Measurements from ENCODE around the gene TUT7.

Gene TUT7

GRCh38 chr9:86330186-86330585 is 24.0 kb downstream of the TUT7 start:
- no peak for TF ChIP-seq CEBPB (IDR thresholded peaks at IDR 0.05)
- no peak for TF ChIP-seq EP300 (IDR thresholded peaks at IDR 0.05; ENCODE audit: borderline replicate concordance)
- no peak for TF ChIP-seq CREB1 (IDR thresholded peaks at IDR 0.05; ENCODE audit: low read depth)
- no peak for TF ChIP-seq EGR1 (IDR thresholded peaks at IDR 0.05)
- TF ChIP-seq ZBTB7A (IDR thresholded peaks at IDR 0.05; ENCODE audit: low read depth), result no peak
- no peak for TF ChIP-seq YY1 (IDR thresholded peaks at IDR 0.05; ENCODE audit: low read depth)
- no peak for TF ChIP-seq FOXM1 (IDR thresholded peaks at IDR 0.05; ENCODE audit: borderline replicate concordance, low read depth)
- no peak for TF ChIP-seq REST (IDR thresholded peaks at IDR 0.05; ENCODE audit: low read depth)
- no peak for TF ChIP-seq USF1 (IDR thresholded peaks at IDR 0.05)

- TF ChIP-seq CEBPB (IDR thresholded peaks at IDR 0.05) (no peak), ZBTB7A (IDR thresholded peaks at IDR 0.05; ENCODE audit: low read depth) (no peak), EGR1 (IDR thresholded peaks at IDR 0.05) (no peak), FOXM1 (IDR thresholded peaks at IDR 0.05; ENCODE audit: borderline replicate concordance, low read depth) (no peak), TEAD4 (IDR thresholded peaks at IDR 0.05) (no peak), NFIC (IDR thresholded peaks at IDR 0.05) (no peak), CREB1 (IDR thresholded peaks at IDR 0.05; ENCODE audit: low read depth) (no peak), EP300 (IDR thresholded peaks at IDR 0.05; ENCODE audit: borderline replicate concordance) (no peak), TAF1 (IDR thresholded peaks at IDR 0.05; ENCODE audit: low read depth) (no peak), MAX (IDR thresholded peaks at IDR 0.05) (no peak), RAD21 (IDR thresholded peaks at IDR 0.05; ENCODE audit: low read depth) (no peak), YY1 (IDR thresholded peaks at IDR 0.05; ENCODE audit: low read depth) (no peak), TCF12 (IDR thresholded peaks at IDR 0.05; ENCODE audit: low read depth) (no peak), USF1 (IDR thresholded peaks at IDR 0.05) (no peak), REST (IDR thresholded peaks at IDR 0.05; ENCODE audit: low read depth) (no peak)
Measured at GRCh38 chr9:86329649-86330048, 24.6 kb downstream of the TUT7 start.

- TF ChIP-seq TAF1 (IDR thresholded peaks at IDR 0.05; ENCODE audit: low read depth) (no peak), CREB1 (IDR thresholded peaks at IDR 0.05; ENCODE audit: low read depth) (no peak), ZBTB7A (IDR thresholded peaks at IDR 0.05; ENCODE audit: low read depth) (no peak), EP300 (IDR thresholded peaks at IDR 0.05; ENCODE audit: borderline replicate concordance) (no peak), NFIC (IDR thresholded peaks at IDR 0.05) (no peak), RAD21 (IDR thresholded peaks at IDR 0.05; ENCODE audit: low read depth) (no peak), TCF12 (IDR thresholded peaks at IDR 0.05; ENCODE audit: low read depth) (no peak), REST (IDR thresholded peaks at IDR 0.05; ENCODE audit: low read depth) (no peak), MAX (IDR thresholded peaks at IDR 0.05) (no peak), YY1 (IDR thresholded peaks at IDR 0.05; ENCODE audit: low read depth) (no peak), EGR1 (IDR thresholded peaks at IDR 0.05) (no peak), FOXM1 (IDR thresholded peaks at IDR 0.05; ENCODE audit: borderline replicate concordance, low read depth) (no peak), TEAD4 (IDR thresholded peaks at IDR 0.05) (no peak), USF1 (IDR thresholded peaks at IDR 0.05) (no peak), CEBPB (IDR thresholded peaks at IDR 0.05) (no peak)
Measured at GRCh38 chr9:86328156-86328555, 26.1 kb downstream of the TUT7 start.

- TF ChIP-seq YY1 (IDR thresholded peaks at IDR 0.05; ENCODE audit: low read depth), result no peak
- no peak for TF ChIP-seq FOXM1 (IDR thresholded peaks at IDR 0.05; ENCODE audit: borderline replicate concordance, low read depth)
- no peak for TF ChIP-seq EGR1 (IDR thresholded peaks at IDR 0.05)
- no peak for TF ChIP-seq TEAD4 (IDR thresholded peaks at IDR 0.05)
- TF ChIP-seq EP300 (IDR thresholded peaks at IDR 0.05; ENCODE audit: borderline replicate concordance), result no peak
- TF ChIP-seq TAF1 (IDR thresholded peaks at IDR 0.05; ENCODE audit: low read depth), result no peak
- no peak for TF ChIP-seq RAD21 (IDR thresholded peaks at IDR 0.05; ENCODE audit: low read depth)
- no peak for TF ChIP-seq NFIC (IDR thresholded peaks at IDR 0.05)
- TF ChIP-seq TCF12 (IDR thresholded peaks at IDR 0.05; ENCODE audit: low read depth), result no peak
- no peak for TF ChIP-seq REST (IDR thresholded peaks at IDR 0.05; ENCODE audit: low read depth)
- TF ChIP-seq ZBTB7A (IDR thresholded peaks at IDR 0.05; ENCODE audit: low read depth), result no peak
- TF ChIP-seq USF1 (IDR thresholded peaks at IDR 0.05), result no peak
- no peak for TF ChIP-seq CREB1 (IDR thresholded peaks at IDR 0.05; ENCODE audit: low read depth)
- no peak for TF ChIP-seq MAX (IDR thresholded peaks at IDR 0.05)
- TF ChIP-seq CEBPB (IDR thresholded peaks at IDR 0.05), result no peak
Measured at GRCh38 chr9:86326536-86326935, 27.7 kb downstream of the TUT7 start.
